Measurements from ENCODE around the gene MUC6. TPM values are rescaled to one million over a fixed set of nuclear protein-coding genes. Genes with fewer than 3 reads are reported as not detected.

MUC6 gene
- polyA plus RNA-seq, 4 donors: 0.66 to 38.7 (median 16.8) TPM

DNA sequence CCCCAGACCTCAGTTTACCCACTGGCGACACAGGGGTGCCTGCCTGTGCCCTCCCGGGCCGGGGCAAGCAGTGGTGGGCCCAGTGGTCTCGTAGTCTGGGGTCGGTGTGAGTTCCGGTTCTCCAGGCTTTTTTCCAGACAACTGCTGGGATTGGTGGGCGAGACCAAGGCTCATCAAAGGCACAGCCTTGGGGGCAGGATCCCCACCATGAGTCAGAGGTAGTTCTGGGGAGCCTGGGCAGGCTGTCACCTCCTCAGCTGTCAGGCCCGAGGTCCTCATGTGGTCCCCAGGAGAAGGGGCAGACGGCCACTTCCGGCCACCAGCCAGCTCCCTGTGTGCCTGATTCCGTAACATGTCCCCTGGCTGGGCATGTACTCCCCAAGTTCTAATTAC is 37.3 kb upstream of the MUC6 start:
- no peak for DNase-seq (ENCODE audit: low read depth in 4 of 4, low spot score in 3 of 4)

- DNase-seq (ENCODE audit: low read depth in 4 of 4, low spot score in 3 of 4): no peak
These were observed 36.8 kb upstream of the MUC6 start for GRCh38 chr11:1073261-1073724.

DNA sequence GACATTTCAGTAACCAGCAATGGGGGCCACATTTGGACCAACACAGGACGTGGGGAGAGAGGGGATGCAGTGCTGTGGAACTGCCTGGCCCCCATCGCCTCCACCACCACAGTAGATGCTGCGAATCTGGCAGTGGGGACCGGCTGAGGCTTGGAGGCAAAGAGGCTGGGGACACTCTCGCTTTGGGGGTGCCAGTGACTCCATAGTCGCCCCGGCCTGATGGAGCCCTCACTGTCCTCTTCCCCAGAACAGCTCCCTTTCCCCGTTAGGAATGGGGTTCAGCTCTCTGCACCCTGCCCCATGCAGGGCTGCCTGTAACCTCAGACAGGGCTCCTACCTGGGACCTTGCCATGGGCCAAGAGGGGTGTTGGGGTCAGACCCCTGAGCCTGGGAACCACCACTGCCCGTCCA is 36.3 kb upstream of the MUC6 start:
- DNase-seq (ENCODE audit: low read depth in 4 of 4, low spot score in 3 of 4): no peak

DNA sequence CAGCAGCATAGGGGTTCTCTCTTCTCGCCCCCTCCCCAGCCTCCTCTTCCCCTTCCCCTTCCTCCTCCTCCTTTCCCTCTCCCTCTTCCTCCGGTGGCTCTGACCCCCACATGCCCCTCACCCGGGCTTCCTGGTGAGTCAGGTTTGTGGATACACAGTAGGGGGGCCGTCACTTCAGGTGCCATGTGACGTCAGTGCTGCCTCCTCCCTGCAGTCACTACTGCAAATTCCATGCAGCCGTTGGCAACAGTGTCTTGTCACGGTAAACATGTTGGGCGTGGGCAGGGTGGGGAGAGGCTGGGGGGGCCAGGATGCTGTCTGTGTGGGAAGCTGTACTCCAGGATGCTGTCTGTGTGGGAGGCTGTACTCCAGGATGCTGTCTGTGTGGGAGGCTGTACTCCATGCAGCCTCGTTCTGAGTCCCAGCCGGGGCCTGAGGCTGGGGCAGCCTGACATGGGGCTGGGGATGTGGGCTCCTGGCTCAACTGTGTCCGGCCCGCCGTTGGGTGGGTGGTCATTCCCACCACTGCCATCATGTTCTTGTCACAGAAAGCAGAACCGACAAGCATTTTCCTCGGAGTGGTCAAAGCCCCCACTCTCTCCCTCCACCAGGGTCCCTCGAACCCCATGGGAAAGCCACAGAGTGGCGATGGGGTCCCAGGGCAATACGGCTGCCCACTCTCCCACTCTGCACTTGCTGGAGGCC is 35.8 kb upstream of the MUC6 start:
- DNase-seq (ENCODE audit: low read depth in 4 of 4, low spot score in 3 of 4): peak in 1 of 4 donors; percentile 20

DNA sequence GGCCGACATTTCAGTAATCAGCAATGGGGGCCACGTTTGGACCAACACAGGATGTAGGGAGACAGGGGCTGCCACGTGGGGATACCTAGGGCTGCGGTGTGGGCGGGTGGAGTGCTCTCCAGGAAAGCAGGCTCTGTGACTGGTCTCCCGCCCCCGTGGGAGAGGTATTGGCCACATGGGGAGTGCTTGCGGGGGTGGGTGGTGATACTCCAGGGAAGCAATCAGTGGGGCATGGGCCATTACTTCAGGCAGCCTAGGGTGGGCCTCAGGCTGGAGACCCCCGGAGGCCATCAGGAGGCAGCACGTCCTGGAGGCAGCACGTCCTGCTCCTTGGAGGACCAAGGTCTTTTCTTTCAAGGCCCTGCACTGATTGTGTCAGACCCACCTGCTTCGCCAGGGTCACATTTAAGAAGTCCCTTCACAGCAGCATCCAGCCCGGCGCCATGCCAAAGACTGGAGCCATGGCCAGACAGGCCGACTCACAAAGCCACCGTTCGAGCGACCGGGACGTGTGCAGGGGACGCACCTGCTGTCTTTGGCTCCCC is 35.1 kb upstream of the MUC6 start:
- no peak for DNase-seq (ENCODE audit: low read depth in 4 of 4, low spot score in 3 of 4)

GRCh38 chr11:1070594-1071462 is 34.3 kb upstream of the MUC6 start:
- no peak for DNase-seq (ENCODE audit: low read depth in 4 of 4, low spot score in 3 of 4)

DNA sequence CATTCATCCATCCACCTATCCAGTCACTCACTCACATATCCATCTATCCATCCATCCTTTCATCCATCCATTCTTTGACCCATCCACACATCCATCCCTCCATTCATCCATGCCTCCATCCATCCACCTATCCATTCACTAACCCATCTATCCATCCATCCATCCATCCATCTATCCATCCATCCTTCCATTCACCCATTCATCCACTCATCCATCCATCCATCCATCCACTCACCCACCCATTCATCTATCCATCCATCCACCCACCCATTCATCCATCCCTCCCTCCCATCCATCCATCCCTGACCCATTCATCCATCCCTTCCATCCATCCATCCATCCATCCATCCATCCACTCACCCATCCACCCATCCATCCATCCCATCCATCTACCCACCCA is 33.2 kb upstream of the MUC6 start:
- no peak for DNase-seq (ENCODE audit: low read depth in 4 of 4, low spot score in 3 of 4)

GRCh38 chr11:1067812-1068496 is 31.4 kb upstream of the MUC6 start:
- DNase-seq (ENCODE audit: low read depth in 4 of 4, low spot score in 3 of 4): no peak

GRCh38 chr11:1064167-1064566 is 27.6 kb upstream of the MUC6 start:
- DNase-seq (ENCODE audit: low read depth in 4 of 4, low spot score in 3 of 4): no peak

GRCh38 chr11:1062075-1062820 is 25.7 kb upstream of the MUC6 start:
- no peak for DNase-seq (ENCODE audit: low read depth in 4 of 4, low spot score in 3 of 4)

GRCh38 chr11:1060852-1061616 is 24.5 kb upstream of the MUC6 start:
- no peak for DNase-seq (ENCODE audit: low read depth in 4 of 4, low spot score in 3 of 4)

GRCh38 chr11:1060410-1060809 is 23.9 kb upstream of the MUC6 start:
- no peak for DNase-seq (ENCODE audit: low read depth in 4 of 4, low spot score in 3 of 4)

DNA sequence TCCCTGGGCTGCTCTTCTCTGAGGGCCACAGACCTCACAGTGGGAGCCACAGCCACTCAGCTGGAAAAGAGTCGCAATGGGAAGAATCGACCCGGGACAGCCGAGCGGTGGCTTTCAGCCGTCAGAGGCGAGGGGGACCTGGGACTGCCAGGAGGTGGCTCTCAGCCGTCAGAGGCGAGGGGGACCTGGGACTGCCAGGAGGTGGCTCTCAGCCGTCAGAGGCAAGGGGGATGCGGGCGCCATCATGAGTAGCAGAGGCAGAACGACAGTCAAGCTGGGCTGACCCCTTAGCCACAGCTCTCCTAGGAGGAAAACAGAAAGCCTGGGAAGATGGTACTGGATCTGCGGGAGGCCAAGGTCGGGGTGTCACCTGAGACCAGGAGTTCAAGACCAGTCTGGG is 23.2 kb upstream of the MUC6 start:
- DNase-seq (ENCODE audit: low read depth in 4 of 4, low spot score in 3 of 4): no peak

DNA sequence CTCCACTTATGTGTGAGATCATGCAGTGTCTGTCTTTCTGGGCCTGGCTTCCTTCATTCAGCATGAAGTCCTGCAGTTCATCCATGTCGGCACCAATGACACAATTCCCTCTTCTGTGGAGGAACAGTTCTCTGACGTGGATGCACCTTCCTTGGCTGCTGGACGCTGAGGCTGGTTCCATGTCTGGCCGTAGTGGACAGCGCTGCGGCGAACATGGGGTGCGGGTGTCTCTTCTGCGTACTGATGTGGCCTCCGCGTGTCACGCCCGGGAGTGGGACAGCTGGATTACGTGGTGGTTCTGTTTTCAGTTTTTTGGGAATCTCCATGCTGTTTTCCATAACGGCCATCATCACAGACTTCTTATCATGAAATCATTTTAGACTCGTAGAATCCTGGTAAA is 21.3 kb upstream of the MUC6 start:
- no peak for DNase-seq (ENCODE audit: low read depth in 4 of 4, low spot score in 3 of 4)

GRCh38 chr11:1055990-1056771 is 19.7 kb upstream of the MUC6 start:
- no peak for DNase-seq (ENCODE audit: low read depth in 4 of 4, low spot score in 3 of 4)

DNA sequence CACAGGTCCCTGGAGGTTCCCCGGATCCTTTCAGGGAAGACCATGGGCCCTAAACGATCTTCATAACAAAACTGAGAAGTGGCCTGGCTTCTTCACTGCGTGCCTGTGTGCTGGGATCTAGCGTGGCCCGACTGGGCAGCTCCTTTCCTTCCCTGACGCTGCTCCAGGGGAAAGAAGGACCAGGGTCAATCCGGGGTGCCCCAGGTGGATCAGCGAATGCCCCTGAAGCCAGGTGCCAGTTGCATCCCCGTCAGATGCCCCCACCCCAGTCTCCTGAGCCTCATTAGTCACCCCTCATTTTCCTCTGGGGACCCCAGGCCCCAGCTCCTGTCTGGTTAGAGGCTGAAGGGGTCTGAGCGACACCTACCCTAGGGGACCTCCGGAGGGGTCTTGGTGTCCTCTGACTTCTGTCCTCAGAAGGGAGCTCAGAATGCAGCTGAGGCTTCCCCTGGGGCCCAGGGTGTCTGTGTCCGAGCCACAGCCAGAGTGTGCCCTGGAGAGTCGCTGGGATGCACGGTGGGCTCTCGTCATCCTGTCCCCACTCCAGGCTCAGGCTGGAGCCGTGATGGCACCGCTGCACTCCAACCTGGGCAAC is 18.7 kb upstream of the MUC6 start:
- no peak for DNase-seq (ENCODE audit: low read depth in 4 of 4, low spot score in 3 of 4)

GRCh38 chr11:1054143-1055108 is 17.9 kb upstream of the MUC6 start:
- DNase-seq (ENCODE audit: low read depth in 4 of 4, low spot score in 3 of 4): no peak
